MM.1S (cell line): ENCODE results near the gene CPPED1.

ENCODE experiments used
- EZH2phosphoT487 ChIP-seq: fragments of 300-600 bp; sonication (generic); IDR thresholded peaks from 2 replicates; pipeline ENCODE4 v1.6.1; 2018; ENCODE audit warnings: antibody characterized with exemption, low read length
- TF ChIP-seq, protein P1 (sequence below): fragments of 300-600 bp; sonication (generic); IDR thresholded peaks from 2 replicates; pipeline ENCODE4 v1.5.1; 2016; ENCODE audit warnings: antibody characterized with exemption, low read length, mixed read lengths

- TF ChIP-seq EZH2phosphoT487, result no peak
- TF ChIP-seq, protein P1, sequence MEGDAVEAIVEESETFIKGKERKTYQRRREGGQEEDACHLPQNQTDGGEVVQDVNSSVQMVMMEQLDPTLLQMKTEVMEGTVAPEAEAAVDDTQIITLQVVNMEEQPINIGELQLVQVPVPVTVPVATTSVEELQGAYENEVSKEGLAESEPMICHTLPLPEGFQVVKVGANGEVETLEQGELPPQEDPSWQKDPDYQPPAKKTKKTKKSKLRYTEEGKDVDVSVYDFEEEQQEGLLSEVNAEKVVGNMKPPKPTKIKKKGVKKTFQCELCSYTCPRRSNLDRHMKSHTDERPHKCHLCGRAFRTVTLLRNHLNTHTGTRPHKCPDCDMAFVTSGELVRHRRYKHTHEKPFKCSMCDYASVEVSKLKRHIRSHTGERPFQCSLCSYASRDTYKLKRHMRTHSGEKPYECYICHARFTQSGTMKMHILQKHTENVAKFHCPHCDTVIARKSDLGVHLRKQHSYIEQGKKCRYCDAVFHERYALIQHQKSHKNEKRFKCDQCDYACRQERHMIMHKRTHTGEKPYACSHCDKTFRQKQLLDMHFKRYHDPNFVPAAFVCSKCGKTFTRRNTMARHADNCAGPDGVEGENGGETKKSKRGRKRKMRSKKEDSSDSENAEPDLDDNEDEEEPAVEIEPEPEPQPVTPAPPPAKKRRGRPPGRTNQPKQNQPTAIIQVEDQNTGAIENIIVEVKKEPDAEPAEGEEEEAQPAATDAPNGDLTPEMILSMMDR, result no peak
Observed at GRCh38 chr16:12828206-12828605, 24.5 kb upstream of the CPPED1 start.
